ENCODE results near the gene BFSP1. TPM values are rescaled to one million over a fixed set of nuclear protein-coding genes. Genes with fewer than 3 reads are reported as not detected.

The BFSP1 gene
- total RNA-seq, 5 donors from 2014 or later (not counting 1 experiment from before 2014, with no cell fraction given): 0.25 to 0.53 (median 0.30) TPM

DNA sequence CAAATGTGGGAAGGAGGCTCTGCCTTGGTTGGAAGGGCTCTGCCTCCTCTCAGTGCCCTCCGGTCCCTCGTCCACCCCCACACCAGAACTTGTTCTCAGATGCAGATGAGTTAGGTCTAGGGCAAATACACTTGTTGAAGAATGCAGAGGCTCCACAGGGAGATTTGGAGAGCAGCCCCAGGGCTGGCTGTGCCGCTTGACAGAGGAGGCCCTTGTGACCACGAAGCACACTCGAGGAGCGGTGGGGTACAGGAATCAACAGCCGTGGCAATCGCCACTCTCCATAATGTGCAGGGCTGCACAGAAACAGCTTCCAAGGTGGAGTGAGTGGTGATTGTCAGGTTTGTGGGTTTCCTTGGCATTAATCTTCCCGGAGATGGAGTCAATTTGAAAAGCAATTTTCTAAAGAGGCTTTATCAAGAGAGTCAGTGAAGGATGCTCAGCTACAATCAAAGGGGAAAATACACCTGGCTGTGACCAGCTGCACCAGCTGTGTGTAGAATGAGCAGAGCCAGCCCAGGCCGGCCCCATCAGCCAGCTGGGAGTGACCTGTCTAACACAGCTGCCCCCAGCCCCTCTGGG lies 59.5 kb downstream of the BFSP1 start:
- Mint-ChIP-seq H3K4me3 (no peak overlapping the region), H3K36me3 (no peaks in the 10 kb centered on the region), H3K27ac (no peak overlapping the region), H3K9me3 (no peaks in the 10 kb centered on the region), H3K4me1 (no peaks in the 10 kb centered on the region), H3K27me3 (peaks cover 1 to 5% of the 10 kb centered on the region in 2 donors)
- H3K36me3 ChIP-seq (ENCODE audit: control insufficient read depth in 2 of 2, extremely low read depth in 1 of 2, insufficient read depth in 1 of 2, low read length in 1 of 2): no peaks in the 10 kb centered on the region
- H3K27me3 ChIP-seq (replicated peaks in 1 of 2; ENCODE audit: control insufficient read depth in 2 of 2, extremely low read depth in 1 of 2, insufficient read depth in 2 of 2, low read length in 1 of 2): peaks cover 0 to 12% of the 10 kb centered on the region in 2 experiments
- 83% methylated on average over 5 of the region's 10 CpGs for WGBS (ENCODE audit: insufficient coverage)
- no peaks in the 10 kb centered on the region for H3K9me3 ChIP-seq
- CTCF ChIA-PET: no interaction called here
- H3K27ac ChIP-seq (ENCODE audit: low read length): no peak overlapping the region
- no peak overlapping the region for H3K4me3 ChIP-seq (ENCODE audit: control insufficient read depth in 1 of 2, extremely low read depth in 1 of 2, low read length in 1 of 2)
- no peaks in the 10 kb centered on the region for H3K4me1 ChIP-seq (ENCODE audit: control insufficient read depth in 1 of 2, extremely low read depth in 1 of 2, insufficient read depth in 2 of 2, low read length in 2 of 2)
- POLR2A ChIA-PET: no interaction called here
- ATAC-seq (replicated peaks in 1 of 4): no peak
- no peak for DNase-seq

DNA sequence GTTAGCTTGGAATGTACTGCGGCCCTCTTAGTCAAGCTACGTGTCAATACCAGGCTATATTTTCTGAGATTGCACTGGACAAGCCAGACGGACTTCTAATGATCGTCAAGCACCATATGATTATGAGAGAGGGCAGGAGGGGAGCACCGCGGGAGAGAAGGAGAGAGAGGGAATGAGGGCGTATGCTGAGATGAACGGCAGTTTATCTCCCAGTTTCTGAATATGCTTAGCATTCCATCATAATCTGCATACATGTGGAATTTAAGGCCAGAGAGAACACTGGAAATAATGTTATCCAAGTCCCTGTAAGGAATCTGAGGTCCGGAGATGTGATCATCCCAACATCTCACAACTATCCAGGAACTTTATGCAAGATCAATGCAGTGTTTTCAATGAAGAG lies 60.2 kb downstream of the BFSP1 start:
- H3K27ac ChIP-seq (ENCODE audit: low read length): no peak overlapping the region
- DNase-seq (no peak), ATAC-seq (replicated peaks in 1 of 4) (no peak)
- Mint-ChIP-seq H3K36me3 (no peaks in the 10 kb centered on the region), H3K9me3 (no peaks in the 10 kb centered on the region), H3K4me1 (no peaks in the 10 kb centered on the region), H3K4me3 (no peak overlapping the region), H3K27me3 (peaks cover 0 to 6% of the 10 kb centered on the region in 2 donors), H3K27ac (no peak overlapping the region)
- no peaks in the 10 kb centered on the region for H3K36me3 ChIP-seq (ENCODE audit: control insufficient read depth in 2 of 2, extremely low read depth in 1 of 2, insufficient read depth in 1 of 2, low read length in 1 of 2)
- H3K4me1 ChIP-seq (ENCODE audit: control insufficient read depth in 1 of 2, extremely low read depth in 1 of 2, insufficient read depth in 2 of 2, low read length in 2 of 2): no peaks in the 10 kb centered on the region
- ChIA-PET POLR2A (no interaction called here), CTCF (no interaction called here)
- no peaks in the 10 kb centered on the region for H3K9me3 ChIP-seq
- peaks cover 0 to 12% of the 10 kb centered on the region in 2 experiments for H3K27me3 ChIP-seq (replicated peaks in 1 of 2; ENCODE audit: control insufficient read depth in 2 of 2, extremely low read depth in 1 of 2, insufficient read depth in 2 of 2, low read length in 1 of 2)
- H3K4me3 ChIP-seq (ENCODE audit: control insufficient read depth in 1 of 2, extremely low read depth in 1 of 2, low read length in 1 of 2): no peak overlapping the region
- 94% methylated on average over 2 of the region's 9 CpGs for WGBS (ENCODE audit: insufficient coverage)

DNA sequence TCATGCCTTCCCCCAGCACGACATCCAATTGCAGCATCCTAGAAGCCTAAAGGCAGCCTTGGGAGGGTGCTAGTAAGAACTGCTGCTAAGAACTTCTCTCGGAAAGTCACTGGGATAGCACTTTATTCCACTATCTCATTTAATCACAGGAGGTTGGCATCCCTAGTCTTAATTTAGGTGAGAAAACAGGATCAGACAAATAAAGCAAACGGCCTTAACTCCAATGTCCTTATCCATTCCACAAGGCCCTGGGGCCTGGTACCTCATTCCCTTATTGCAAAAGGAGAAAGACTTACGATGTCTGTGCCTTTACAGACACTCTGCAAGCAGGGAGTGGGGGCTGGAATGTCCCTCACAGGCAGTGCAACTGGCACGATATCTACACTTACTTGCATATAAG lies 60.7 kb downstream of the BFSP1 start:
- Mint-ChIP-seq H3K9me3 (no peaks in the 10 kb centered on the region), H3K36me3 (no peaks in the 10 kb centered on the region), H3K4me3 (no peak overlapping the region), H3K27me3 (peaks cover 0 to 6% of the 10 kb centered on the region in 2 donors), H3K4me1 (no peaks in the 10 kb centered on the region), H3K27ac (no peak overlapping the region)
- Histone ChIP-seq H3K9me3 (no peaks in the 10 kb centered on the region), H3K4me3 (ENCODE audit: control insufficient read depth in 1 of 2, extremely low read depth in 1 of 2, low read length in 1 of 2) (no peak overlapping the region), H3K36me3 (ENCODE audit: control insufficient read depth in 2 of 2, extremely low read depth in 1 of 2, insufficient read depth in 1 of 2, low read length in 1 of 2) (no peaks in the 10 kb centered on the region), H3K27ac (ENCODE audit: low read length) (no peak overlapping the region), H3K4me1 (ENCODE audit: control insufficient read depth in 1 of 2, extremely low read depth in 1 of 2, insufficient read depth in 2 of 2, low read length in 2 of 2) (no peaks in the 10 kb centered on the region), H3K27me3 (replicated peaks in 1 of 2; ENCODE audit: control insufficient read depth in 2 of 2, extremely low read depth in 1 of 2, insufficient read depth in 2 of 2, low read length in 1 of 2) (peaks cover 0 to 12% of the 10 kb centered on the region in 2 experiments)
- DNase-seq: no peak
- 67% methylated on average over 1 of the region's 5 CpGs for WGBS (ENCODE audit: insufficient coverage)
- ChIA-PET POLR2A (no interaction called here), CTCF (no interaction called here)
- ATAC-seq (replicated peaks in 1 of 4): no peak

DNA sequence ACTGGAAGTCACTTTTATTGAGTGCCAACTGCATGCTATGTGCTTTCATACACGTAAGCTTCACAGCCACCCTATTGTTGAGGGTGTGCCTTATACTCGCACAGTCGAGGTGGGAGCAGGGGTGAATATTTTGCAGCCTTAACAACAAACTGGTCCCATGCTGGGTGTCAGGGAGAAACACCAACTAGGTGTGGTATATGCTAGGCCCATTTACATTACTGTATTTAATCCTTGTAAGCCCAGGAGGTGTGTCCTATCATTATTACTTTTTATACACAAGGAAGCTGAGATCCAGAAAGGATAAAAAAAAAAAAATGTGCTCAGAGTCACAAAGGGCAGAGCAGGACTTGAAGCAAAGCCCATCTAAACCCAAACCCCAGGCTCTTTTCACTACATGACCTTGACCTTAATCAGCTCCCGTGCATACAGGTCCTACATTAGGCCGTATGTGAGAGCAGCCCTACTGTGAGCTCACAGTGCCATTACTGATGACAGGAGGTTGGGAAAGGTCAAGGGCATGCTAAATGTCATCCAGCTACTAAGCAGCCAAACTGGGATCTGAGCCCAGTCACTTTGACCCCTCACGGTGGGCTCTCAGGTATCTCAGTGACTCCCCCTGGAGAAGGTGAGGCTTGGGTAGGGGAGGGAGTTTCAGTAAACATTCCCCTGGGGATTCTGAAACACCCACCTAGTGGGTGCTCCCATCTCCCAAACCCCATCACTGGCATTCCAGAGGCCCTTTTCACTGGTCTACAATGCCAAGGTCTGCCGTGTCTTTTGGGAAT lies 61.7 kb downstream of the BFSP1 start:
- WGBS (ENCODE audit: insufficient coverage): 100% methylated on average over 1 of the region's 7 CpGs
- peaks cover 0 to 12% of the 10 kb centered on the region in 2 experiments for H3K27me3 ChIP-seq (replicated peaks in 1 of 2; ENCODE audit: control insufficient read depth in 2 of 2, extremely low read depth in 1 of 2, insufficient read depth in 2 of 2, low read length in 1 of 2)
- Mint-ChIP-seq H3K27me3 (peaks cover 0 to 6% of the 10 kb centered on the region in 2 donors), H3K27ac (no peak overlapping the region), H3K4me3 (no peak overlapping the region), H3K36me3 (no peaks in the 10 kb centered on the region), H3K4me1 (no peaks in the 10 kb centered on the region), H3K9me3 (no peaks in the 10 kb centered on the region)
- ChIA-PET CTCF (interaction anchor here in 1 of 2 donors (0.6 kb wide), 1 partner anchor 526 kb away, joined by 4 read pairs; no protein-coding TSS in a partner anchor), POLR2A (no interaction called here)
- no peak overlapping the region for H3K27ac ChIP-seq (ENCODE audit: low read length)
- no peaks in the 10 kb centered on the region for H3K9me3 ChIP-seq
- H3K4me1 ChIP-seq (ENCODE audit: control insufficient read depth in 1 of 2, extremely low read depth in 1 of 2, insufficient read depth in 2 of 2, low read length in 2 of 2): no peaks in the 10 kb centered on the region
- ATAC-seq (replicated peaks in 1 of 4) (no peak), DNase-seq (no peak)
- H3K4me3 ChIP-seq (ENCODE audit: control insufficient read depth in 1 of 2, extremely low read depth in 1 of 2, low read length in 1 of 2): no peak overlapping the region
- no peaks in the 10 kb centered on the region for H3K36me3 ChIP-seq (ENCODE audit: control insufficient read depth in 2 of 2, extremely low read depth in 1 of 2, insufficient read depth in 1 of 2, low read length in 1 of 2)

DNA sequence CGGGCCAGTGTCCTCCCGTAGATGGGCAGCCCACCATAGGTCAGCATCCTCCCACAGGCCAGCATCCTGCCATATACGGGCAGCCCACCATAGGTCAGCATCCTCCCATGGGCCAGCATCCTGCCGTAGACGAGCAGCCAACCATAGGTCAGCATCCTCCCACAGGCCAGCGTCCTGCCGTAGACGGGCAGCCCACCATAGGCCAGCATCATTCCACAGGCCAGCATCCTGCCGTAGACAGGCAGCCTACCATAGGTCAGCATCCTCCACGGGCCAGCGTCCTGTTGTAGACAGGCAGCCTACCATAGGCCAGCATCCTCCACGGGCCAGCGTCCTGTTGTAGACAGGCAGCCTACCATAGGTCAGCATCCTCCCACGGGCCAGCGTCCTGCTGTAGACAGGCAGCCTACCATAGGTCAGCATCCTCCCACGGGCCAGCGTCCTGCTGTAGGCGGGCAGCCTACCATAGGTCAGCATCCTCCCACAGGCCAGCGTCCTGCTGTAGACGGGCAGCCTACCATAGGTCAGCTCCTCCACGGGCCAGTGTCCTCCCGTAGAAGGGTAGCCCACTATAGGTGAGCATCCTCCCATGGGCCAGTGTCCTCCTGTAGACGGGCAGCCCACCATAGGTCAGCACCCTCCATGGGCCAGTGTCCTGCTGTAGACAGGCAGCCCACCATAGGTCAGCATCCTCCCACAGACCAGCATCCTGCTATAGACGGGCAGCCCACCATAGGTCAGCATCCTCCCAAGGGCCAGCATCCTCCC lies 62.9 kb downstream of the BFSP1 start:
- DNase-seq: no peak
- ATAC-seq (replicated peaks in 1 of 4): no peak
- Histone ChIP-seq H3K27ac (ENCODE audit: low read length) (no peak overlapping the region), H3K36me3 (ENCODE audit: control insufficient read depth in 2 of 2, extremely low read depth in 1 of 2, insufficient read depth in 1 of 2, low read length in 1 of 2) (no peaks in the 10 kb centered on the region), H3K4me3 (ENCODE audit: control insufficient read depth in 1 of 2, extremely low read depth in 1 of 2, low read length in 1 of 2) (no peak overlapping the region), H3K27me3 (replicated peaks in 1 of 2; ENCODE audit: control insufficient read depth in 2 of 2, extremely low read depth in 1 of 2, insufficient read depth in 2 of 2, low read length in 1 of 2) (peaks cover 0 to 12% of the 10 kb centered on the region in 2 experiments), H3K9me3 (no peaks in the 10 kb centered on the region), H3K4me1 (ENCODE audit: control insufficient read depth in 1 of 2, extremely low read depth in 1 of 2, insufficient read depth in 2 of 2, low read length in 2 of 2) (no peaks in the 10 kb centered on the region)
- H3K4me1 Mint-ChIP-seq: no peaks in the 10 kb centered on the region
- H3K9me3 Mint-ChIP-seq: no peaks in the 10 kb centered on the region
- ChIA-PET POLR2A (no interaction called here), CTCF (interaction anchor here in 1 of 2 donors (0.6 kb wide), 1 partner anchor 527 kb away, joined by 4 read pairs; no protein-coding TSS in a partner anchor)
- no peak overlapping the region for H3K27ac Mint-ChIP-seq
- peaks cover 0 to 6% of the 10 kb centered on the region in 2 donors for H3K27me3 Mint-ChIP-seq
- H3K36me3 Mint-ChIP-seq: no peaks in the 10 kb centered on the region
- WGBS (ENCODE audit: insufficient coverage): 86% methylated on average over 17 of the region's 24 CpGs
- no peak overlapping the region for H3K4me3 Mint-ChIP-seq

DNA sequence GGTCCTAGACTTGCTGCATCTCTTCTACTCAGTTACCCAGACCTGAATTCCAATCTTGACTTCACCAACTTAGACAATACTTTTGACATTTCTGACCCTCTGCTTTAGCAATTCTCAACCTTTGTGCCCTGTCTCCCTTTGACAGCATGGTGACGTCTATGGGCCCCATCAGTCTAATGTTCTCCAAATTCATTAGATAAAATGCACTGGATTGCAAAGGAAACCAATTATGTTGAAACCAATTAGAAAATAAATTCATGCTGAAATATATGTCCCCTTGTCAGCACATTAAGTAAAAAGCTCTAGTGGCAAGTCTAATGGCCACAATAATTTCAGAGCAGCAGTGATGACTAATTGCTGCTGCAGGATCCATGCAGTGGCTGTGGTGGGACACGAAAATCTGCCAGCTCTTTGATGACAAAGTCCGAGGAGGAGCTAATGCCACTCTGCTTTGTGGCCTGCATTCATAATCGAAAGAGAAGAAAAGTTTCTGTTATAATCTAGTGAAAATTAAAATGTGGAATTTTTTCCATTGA lies 64.0 kb downstream of the BFSP1 start:
- Mint-ChIP-seq H3K9me3 (no peaks in the 10 kb centered on the region), H3K27ac (no peak overlapping the region), H3K27me3 (peaks cover 0 to 9% of the 10 kb centered on the region in 2 donors), H3K4me1 (no peaks in the 10 kb centered on the region), H3K36me3 (no peaks in the 10 kb centered on the region), H3K4me3 (no peak overlapping the region)
- H3K4me1 ChIP-seq (ENCODE audit: control insufficient read depth in 1 of 2, extremely low read depth in 1 of 2, insufficient read depth in 2 of 2, low read length in 2 of 2): no peaks in the 10 kb centered on the region
- H3K36me3 ChIP-seq (ENCODE audit: control insufficient read depth in 2 of 2, extremely low read depth in 1 of 2, insufficient read depth in 1 of 2, low read length in 1 of 2): no peaks in the 10 kb centered on the region
- DNase-seq (no peak), ATAC-seq (replicated peaks in 1 of 4) (no peak)
- POLR2A ChIA-PET: no interaction called here
- H3K27me3 ChIP-seq (replicated peaks in 1 of 2; ENCODE audit: control insufficient read depth in 2 of 2, extremely low read depth in 1 of 2, insufficient read depth in 2 of 2, low read length in 1 of 2): peaks cover 2 to 12% of the 10 kb centered on the region in 2 experiments
- H3K9me3 ChIP-seq: no peaks in the 10 kb centered on the region
- 80% methylated on average over 1 of the region's 4 CpGs for WGBS (ENCODE audit: insufficient coverage)
- CTCF ChIA-PET: no interaction called here
- no peak overlapping the region for H3K4me3 ChIP-seq (ENCODE audit: control insufficient read depth in 1 of 2, extremely low read depth in 1 of 2, low read length in 1 of 2)
- H3K27ac ChIP-seq (ENCODE audit: low read length): no peak overlapping the region
